Muscle layer of colon (tissue), 2 donors: ENCODE results near the gene CACNA2D1.

Source experiments
- H3K27ac ChIP-seq: one replicate; pipeline ENCODE4 v1.7.0; 2013; ENCODE audit warnings: low read depth, mild to moderate bottlenecking, low read length, moderate library complexity
- H3K27me3 ChIP-seq, 2 donors: one replicate each; pipeline ENCODE4 v1.7.0; 2013; ENCODE audit warnings: low read length in 2 of 2, mild to moderate bottlenecking in 2 of 2; ENCODE audit not compliant: insufficient read depth in 2 of 2, control insufficient read depth in 1 of 2
- H3K36me3 ChIP-seq: one replicate; pipeline ENCODE4 v1.7.0; 2013; ENCODE audit warnings: mild to moderate bottlenecking, low read length; ENCODE audit not compliant: insufficient read depth
- H3K4me1 ChIP-seq: one replicate; pipeline ENCODE4 v1.7.0; 2013; ENCODE audit warnings: mild to moderate bottlenecking, low read length; ENCODE audit not compliant: insufficient read depth
- H3K4me3 ChIP-seq, 2 donors: one replicate each; pipeline ENCODE4 v1.7.0; 2013; ENCODE audit warnings: low read length in 2 of 2, low read depth in 1 of 2, mild to moderate bottlenecking in 1 of 2, moderate library complexity in 1 of 2
- H3K9ac ChIP-seq: one replicate; pipeline ENCODE4 v1.7.0; 2013; ENCODE audit warnings: low read length
- H3K9me3 ChIP-seq: one replicate; pipeline ENCODE4 v1.7.0; 2013; ENCODE audit warnings: mild to moderate bottlenecking, low read length
- donor health status: abdominal sarcoma.
- donor health status: Adenocarcinoma of cecum.

Gene CACNA2D1

DNA sequence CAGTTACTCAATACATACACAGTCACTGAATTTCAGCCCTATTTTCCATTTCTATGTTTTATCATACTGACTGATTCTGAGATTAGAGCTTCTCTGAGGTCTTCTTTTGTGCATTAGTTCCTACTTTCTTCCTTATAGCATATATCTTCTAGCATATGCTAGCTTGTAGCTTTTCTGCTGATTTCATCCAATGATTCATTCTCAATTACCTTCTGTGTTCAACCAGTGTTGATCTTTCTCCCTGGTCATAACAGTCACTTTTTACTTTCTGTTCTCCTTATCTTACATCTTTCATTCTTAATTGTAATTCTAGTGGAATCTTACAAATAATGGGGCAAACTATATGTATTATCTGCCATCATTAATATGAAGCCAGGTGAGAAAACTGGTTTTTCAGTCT is 514.2 kb downstream of the CACNA2D1 start:
- Histone ChIP-seq H3K27me3 (no peaks in the 10 kb centered on the region), H3K9ac (no peak overlapping the region), H3K4me3 (no peak overlapping the region), H3K36me3 (no peaks in the 10 kb centered on the region), H3K4me1 (no peaks in the 10 kb centered on the region), H3K27ac (no peak overlapping the region), H3K9me3 (no peaks in the 10 kb centered on the region)

DNA sequence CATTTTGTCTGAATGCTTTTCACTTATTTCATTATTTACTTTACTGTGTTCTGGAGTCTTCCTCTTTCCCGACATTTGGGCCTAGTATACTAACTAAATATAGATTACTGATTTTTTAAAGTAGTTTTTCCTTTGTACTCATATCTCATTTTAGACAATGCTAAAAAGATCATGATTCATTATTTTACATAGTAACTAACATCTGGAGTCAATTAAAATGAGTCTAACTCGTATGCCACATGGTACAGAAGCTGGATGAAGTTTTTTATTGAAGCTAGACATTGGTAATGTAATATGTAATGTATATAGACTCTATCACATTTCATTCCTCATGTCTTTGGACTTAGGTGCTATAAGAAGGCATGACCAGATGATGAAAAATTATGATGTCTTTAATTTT is 517.4 kb downstream of the CACNA2D1 start:
- no peaks in the 10 kb centered on the region for H3K27me3 ChIP-seq
- no peaks in the 10 kb centered on the region for H3K4me1 ChIP-seq
- H3K9ac ChIP-seq, result no peak overlapping the region
- no peaks in the 10 kb centered on the region for H3K36me3 ChIP-seq
- no peak overlapping the region for H3K4me3 ChIP-seq
- H3K27ac ChIP-seq, result no peak overlapping the region
- H3K9me3 ChIP-seq, result no peaks in the 10 kb centered on the region

DNA sequence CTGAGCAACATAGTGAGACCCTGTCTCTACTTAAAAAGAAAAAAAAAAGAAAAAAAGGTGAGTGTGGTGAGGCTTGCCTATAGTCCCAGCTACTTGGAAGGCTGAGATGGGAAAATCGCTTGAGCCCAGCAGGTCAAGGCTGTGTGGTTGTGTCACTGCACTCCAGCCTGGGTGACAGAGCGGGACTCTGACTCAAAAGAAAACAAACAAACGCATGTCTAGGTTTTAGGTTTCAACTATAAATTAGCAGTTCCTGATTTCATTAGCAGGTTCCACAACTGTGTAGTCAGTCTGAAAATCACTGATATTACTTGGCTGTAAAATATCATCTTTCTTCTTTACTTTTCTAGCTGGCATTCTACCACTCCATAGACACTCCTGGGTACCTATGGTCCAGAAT is 518.0 kb downstream of the CACNA2D1 start:
- H3K9me3 ChIP-seq, result no peaks in the 10 kb centered on the region
- H3K9ac ChIP-seq, result no peak overlapping the region
- H3K36me3 ChIP-seq, result no peaks in the 10 kb centered on the region
- no peak overlapping the region for H3K4me3 ChIP-seq
- H3K27ac ChIP-seq, result no peak overlapping the region
- no peaks in the 10 kb centered on the region for H3K27me3 ChIP-seq
- no peaks in the 10 kb centered on the region for H3K4me1 ChIP-seq

DNA sequence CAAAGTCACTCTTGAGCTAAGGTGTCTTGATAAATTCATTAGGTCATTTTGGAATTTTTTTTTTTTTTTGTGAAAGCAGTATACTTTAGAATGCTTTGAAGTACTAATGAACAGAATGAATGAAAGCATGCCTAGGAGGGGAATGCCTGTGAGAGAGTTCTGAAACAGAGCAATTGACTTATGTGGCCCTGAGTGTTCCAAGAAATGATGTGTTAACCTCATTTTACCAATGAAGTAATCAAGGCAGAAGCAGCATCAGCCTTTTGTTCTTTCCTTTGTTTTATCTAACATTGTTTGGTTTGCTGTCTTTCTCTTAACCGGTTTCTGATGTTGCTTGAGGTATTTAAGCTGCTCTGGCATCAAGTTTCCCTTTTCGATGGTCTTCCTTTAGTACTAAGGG is 519.1 kb downstream of the CACNA2D1 start:
- Histone ChIP-seq H3K27ac (no peak overlapping the region), H3K4me3 (no peak overlapping the region), H3K27me3 (no peaks in the 10 kb centered on the region), H3K9me3 (no peaks in the 10 kb centered on the region), H3K4me1 (no peaks in the 10 kb centered on the region), H3K36me3 (no peaks in the 10 kb centered on the region), H3K9ac (no peak overlapping the region)

DNA sequence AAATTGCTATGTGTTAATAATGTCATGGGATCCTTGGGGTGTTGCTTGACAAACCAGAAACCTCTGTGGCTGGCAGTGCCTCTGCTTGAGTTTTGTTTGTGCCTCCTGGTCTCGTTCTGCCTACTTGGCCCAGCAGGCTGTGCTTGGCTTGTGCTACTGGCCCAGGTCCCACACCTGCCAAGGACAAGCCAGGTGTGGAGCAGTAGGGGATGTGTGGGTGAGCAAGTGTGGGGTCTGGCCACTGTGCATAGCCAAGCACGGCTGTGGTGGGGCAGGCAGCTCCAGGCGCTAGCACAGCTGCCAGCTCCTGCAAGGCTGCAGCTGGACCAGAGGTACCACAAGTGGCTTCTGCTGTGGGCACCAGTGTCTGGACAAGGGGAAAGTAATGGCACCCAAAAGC is 524.1 kb downstream of the CACNA2D1 start:
- H3K27ac ChIP-seq, result no peak overlapping the region
- H3K4me1 ChIP-seq, result no peaks in the 10 kb centered on the region
- no peak overlapping the region for H3K4me3 ChIP-seq
- no peak overlapping the region for H3K9ac ChIP-seq
- peaks cover 2% of the 10 kb centered on the region for H3K9me3 ChIP-seq
- H3K36me3 ChIP-seq, result no peaks in the 10 kb centered on the region
- no peaks in the 10 kb centered on the region for H3K27me3 ChIP-seq

DNA sequence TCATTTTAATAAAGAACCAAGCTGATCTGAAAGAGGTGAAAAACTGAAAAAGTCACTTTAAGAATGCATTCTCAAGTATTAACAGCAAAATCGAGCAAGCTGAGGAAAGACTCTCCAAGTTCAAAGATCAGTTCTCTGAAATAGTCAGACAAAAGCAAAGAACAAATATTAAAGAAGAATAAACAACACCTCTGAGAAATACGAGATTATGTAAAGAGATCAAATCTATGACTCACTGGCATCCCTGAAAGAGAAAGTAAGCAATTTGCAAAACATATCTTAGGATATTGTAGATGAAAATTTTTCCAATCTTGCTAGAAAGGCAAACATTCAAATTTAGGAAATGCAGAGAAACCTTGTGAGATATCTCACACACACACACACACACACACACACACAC is 535.4 kb downstream of the CACNA2D1 start:
- Histone ChIP-seq H3K36me3 (no peaks in the 10 kb centered on the region), H3K9ac (no peak overlapping the region), H3K4me1 (no peaks in the 10 kb centered on the region), H3K27ac (no peak overlapping the region), H3K9me3 (no peaks in the 10 kb centered on the region), H3K27me3 (no peaks in the 10 kb centered on the region), H3K4me3 (no peak overlapping the region)

DNA sequence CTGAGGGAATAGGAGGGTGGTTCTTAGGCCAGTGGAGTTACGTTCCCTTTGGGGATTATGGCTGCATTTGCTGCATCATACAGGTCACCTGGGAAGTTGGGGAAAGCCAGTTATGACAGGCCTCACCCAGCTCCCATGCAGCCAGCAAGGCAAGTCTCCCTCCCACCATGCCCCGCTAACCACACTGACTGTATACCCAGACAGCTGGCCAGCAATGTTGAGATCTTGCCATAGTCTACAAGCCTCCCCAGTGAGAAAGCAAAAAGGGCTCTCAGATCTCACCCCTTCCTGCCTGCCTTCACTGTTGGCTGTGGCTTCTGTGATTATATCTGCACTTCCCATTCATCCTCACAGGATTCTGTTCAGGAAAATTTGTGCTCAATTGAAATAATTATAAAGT is 540.5 kb downstream of the CACNA2D1 start:
- Histone ChIP-seq H3K9me3 (no peaks in the 10 kb centered on the region), H3K27ac (no peak overlapping the region), H3K27me3 (no peaks in the 10 kb centered on the region), H3K9ac (no peak overlapping the region), H3K4me3 (no peak overlapping the region), H3K36me3 (no peaks in the 10 kb centered on the region), H3K4me1 (no peaks in the 10 kb centered on the region)

GRCh38 chr7:81902536-81902935 is 541.0 kb downstream of the CACNA2D1 start:
- no peaks in the 10 kb centered on the region for H3K4me1 ChIP-seq
- no peaks in the 10 kb centered on the region for H3K36me3 ChIP-seq
- no peak overlapping the region for H3K27ac ChIP-seq
- H3K27me3 ChIP-seq, result no peaks in the 10 kb centered on the region
- H3K4me3 ChIP-seq, result no peak overlapping the region
- H3K9me3 ChIP-seq, result no peaks in the 10 kb centered on the region
- H3K9ac ChIP-seq, result no peak overlapping the region
